ENCODE measurements around the gene ILKAP.

DNA sequence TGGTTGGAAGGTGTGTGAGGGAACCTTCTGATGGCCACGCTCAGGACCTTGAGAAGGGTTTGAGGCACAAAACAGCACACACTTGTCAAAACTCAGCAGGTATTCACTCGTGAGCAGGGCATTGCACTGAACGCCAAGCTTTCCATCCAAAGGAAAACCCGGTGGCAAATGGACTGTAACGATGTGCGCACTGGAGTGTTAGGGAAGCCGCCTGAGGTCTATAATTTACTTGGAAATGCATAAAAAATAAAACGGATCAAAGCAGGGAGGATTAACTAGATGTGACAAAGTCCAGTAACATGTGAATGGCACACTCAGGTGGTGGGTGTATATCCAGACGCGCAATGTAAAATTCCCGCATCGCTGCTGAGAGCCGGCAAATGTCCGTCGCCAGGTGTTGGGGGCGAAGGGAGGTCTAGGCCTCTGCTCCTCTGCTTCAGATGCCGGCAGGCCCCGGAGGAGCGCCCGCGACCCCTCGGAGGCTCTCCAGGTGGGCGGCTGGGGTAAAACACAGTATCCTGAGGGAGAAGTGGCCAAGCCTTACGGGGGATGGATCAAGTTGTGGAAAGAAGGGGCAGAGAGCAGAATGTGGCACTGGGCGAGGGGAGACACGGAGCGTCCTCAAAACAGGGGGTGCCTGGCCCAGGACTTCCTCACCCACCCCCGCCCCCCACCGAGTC, 21.0 kb upstream of the ILKAP start:
- TF ChIP-seq, protein P1, sequence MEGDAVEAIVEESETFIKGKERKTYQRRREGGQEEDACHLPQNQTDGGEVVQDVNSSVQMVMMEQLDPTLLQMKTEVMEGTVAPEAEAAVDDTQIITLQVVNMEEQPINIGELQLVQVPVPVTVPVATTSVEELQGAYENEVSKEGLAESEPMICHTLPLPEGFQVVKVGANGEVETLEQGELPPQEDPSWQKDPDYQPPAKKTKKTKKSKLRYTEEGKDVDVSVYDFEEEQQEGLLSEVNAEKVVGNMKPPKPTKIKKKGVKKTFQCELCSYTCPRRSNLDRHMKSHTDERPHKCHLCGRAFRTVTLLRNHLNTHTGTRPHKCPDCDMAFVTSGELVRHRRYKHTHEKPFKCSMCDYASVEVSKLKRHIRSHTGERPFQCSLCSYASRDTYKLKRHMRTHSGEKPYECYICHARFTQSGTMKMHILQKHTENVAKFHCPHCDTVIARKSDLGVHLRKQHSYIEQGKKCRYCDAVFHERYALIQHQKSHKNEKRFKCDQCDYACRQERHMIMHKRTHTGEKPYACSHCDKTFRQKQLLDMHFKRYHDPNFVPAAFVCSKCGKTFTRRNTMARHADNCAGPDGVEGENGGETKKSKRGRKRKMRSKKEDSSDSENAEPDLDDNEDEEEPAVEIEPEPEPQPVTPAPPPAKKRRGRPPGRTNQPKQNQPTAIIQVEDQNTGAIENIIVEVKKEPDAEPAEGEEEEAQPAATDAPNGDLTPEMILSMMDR (IDR thresholded peaks at IDR 0.05), result no peak
- TF ChIP-seq POLR2AphosphoS5 (IDR thresholded peaks at IDR 0.05) (no peak), EP300 (IDR thresholded peaks at IDR 0.05) (no peak), POLR2A (IDR thresholded peaks at IDR 0.05) (no peak)
